H1 (cell line): ENCODE measurements around the gene TLK2. TPM values are rescaled to one million over a fixed set of nuclear protein-coding genes. Genes with fewer than 3 reads are reported as not detected.

Experiments
- CTCF ChIA-PET: fragments of 300-600 bp; sonication (Branson Sonifier 250); formaldehyde crosslinking; loops from one replicate; lab custom pipeline; 2021; ENCODE audit not compliant: partially characterized antibody; lab: Charles Lee
- POLR2A ChIA-PET: fragments of 300-600 bp; sonication (Branson Sonifier 250); formaldehyde crosslinking; loops from one replicate; lab custom pipeline; 2021; ENCODE audit warnings: inconsistent platforms; ENCODE audit not compliant: partially characterized antibody; lab: Charles Lee
- DNase-seq, 2 experiments: peaks; one replicate each; pipeline versions ENCODE4 v3.0.0 to v3.0.0-alpha.2; 2010 to 2022; ENCODE audit warnings: low spot score in 2 of 2, low read depth in 1 of 2, mixed read lengths in 1 of 2
- FAIRE-seq: peaks from 2 replicates; lab custom pipeline; 2011; peaks lifted over from hg19 to GRCh38; lab: Jason Lieb, UNC
- H2AFZ ChIP-seq: 2 replicates; pipeline ENCODE4 v1.8.1; 2012; ENCODE audit warnings: low read length, inconsistent platforms
- H2AK5ac ChIP-seq: 2 replicates; pipeline ENCODE4 v1.6.1; 2013; ENCODE audit warnings: low read depth, low read length
- H2BK120ac ChIP-seq: replicated peaks from 2 replicates; pipeline ENCODE3; 2013; ENCODE audit warnings: low read depth, low read length, inconsistent platforms
- H2BK12ac ChIP-seq: 2 replicates; pipeline ENCODE4 v1.6.1; 2013; ENCODE audit warnings: low read depth, low read length
- H2BK15ac ChIP-seq: 2 replicates; pipeline ENCODE4 v1.6.1; 2013; ENCODE audit warnings: low read length
- H2BK20ac ChIP-seq: 2 replicates; pipeline ENCODE4 v1.6.1; 2013; ENCODE audit warnings: low read length
- H2BK5ac ChIP-seq: 2 replicates; pipeline ENCODE4 v1.6.1; 2013; ENCODE audit warnings: low read depth, low read length
- H3K14ac ChIP-seq: 2 replicates; pipeline ENCODE4 v1.6.1; 2013; ENCODE audit warnings: inconsistent platforms; ENCODE audit not compliant: insufficient read length
- H3K18ac ChIP-seq: 2 replicates; pipeline ENCODE4 v1.6.1; 2013; ENCODE audit warnings: low read length; ENCODE audit errors: extremely low read depth
- H3K23ac ChIP-seq: 2 replicates; pipeline ENCODE4 v1.6.1; 2013; ENCODE audit warnings: inconsistent platforms; ENCODE audit not compliant: insufficient read length
- H3K23me2 ChIP-seq: 2 replicates; pipeline ENCODE4 v1.6.1; 2013; ENCODE audit warnings: low read depth, low read length
- H3K27ac ChIP-seq: 2 replicates; pipeline ENCODE4 v1.6.1; 2011; ENCODE audit warnings: low read depth, low read length, inconsistent platforms
- H3K27me3 ChIP-seq, 4 experiments: replicated peaks in 1 of 4; 1 replicate in 1 of 4; 2 replicates in 3 of 4; pipeline versions ENCODE4 v1.6.1 to v1.8.1; 2011 to 2013; ENCODE audit warnings: low read length in 3 of 4, mild to moderate bottlenecking in 3 of 4, inconsistent platforms in 2 of 4, mixed read lengths in 2 of 4, moderate library complexity in 1 of 4; ENCODE audit not compliant: control insufficient read depth in 3 of 4, insufficient read depth in 3 of 4; ENCODE audit errors: extremely low read depth in 1 of 4
- H3K36me3 ChIP-seq, 4 experiments: 2 replicates each; pipeline versions ENCODE4 v1.6.1 to v1.8.1; 2011 to 2013; ENCODE audit warnings: mild to moderate bottlenecking in 4 of 4, low read length in 3 of 4, moderate library complexity in 2 of 4, control low read depth in 1 of 4, inconsistent platforms in 1 of 4; ENCODE audit not compliant: insufficient read depth in 4 of 4, control insufficient read depth in 2 of 4
- H3K4ac ChIP-seq: replicated peaks from 2 replicates; pipeline ENCODE3; 2013; ENCODE audit warnings: low read length, low read depth, mixed read lengths, inconsistent platforms; ENCODE audit not compliant: insufficient read length
- H3K4me1 ChIP-seq, 4 experiments: replicated peaks in 1 of 4; 1 replicate in 1 of 4; 2 replicates in 3 of 4; pipeline versions ENCODE4 v1.6.1 to v1.8.1; 2011 to 2013; ENCODE audit warnings: low read length in 3 of 4, inconsistent platforms in 2 of 4, mixed read lengths in 1 of 4; ENCODE audit not compliant: insufficient read depth in 4 of 4, control insufficient read depth in 3 of 4
- H3K4me2 ChIP-seq, 2 experiments: 2 replicates each; pipeline versions ENCODE4 v1.6.1 to v1.8.1; 2011 to 2013; ENCODE audit warnings: low read depth in 2 of 2, low read length in 2 of 2, control low read depth in 1 of 2, inconsistent platforms in 1 of 2, mild to moderate bottlenecking in 1 of 2; ENCODE audit not compliant: insufficient read depth in 1 of 2
- H3K4me3 ChIP-seq, 4 experiments: fragments of 200-600, 300-600 bp in 1 of 4; sonication (generic), shearing (Covaris generic), sonication (Bioruptor Twin) in 1 of 4; 2 replicates each; pipeline versions ENCODE4 v1.5.1 to v1.8.1; 2011 to 2016; ENCODE audit warnings: low read length in 4 of 4, low read depth in 3 of 4, control low read depth in 2 of 4, inconsistent platforms in 2 of 4, mild to moderate bottlenecking in 2 of 4, mixed read lengths in 1 of 4, moderate library complexity in 1 of 4; ENCODE audit not compliant: insufficient read depth in 2 of 4; ENCODE audit errors: extremely low read depth in 1 of 4
- H3K56ac ChIP-seq: replicated peaks from 2 replicates; pipeline ENCODE3; 2013; ENCODE audit warnings: low read depth, mild to moderate bottlenecking, mixed read lengths, low read length, inconsistent platforms; ENCODE audit not compliant: insufficient read length
- H3K79me1 ChIP-seq: 2 replicates; pipeline ENCODE4 v1.6.1; 2013; ENCODE audit warnings: low read depth, low read length, control low read depth
- H3K79me2 ChIP-seq, 2 experiments: 2 replicates each; pipeline versions ENCODE4 v1.6.1 to v1.8.1; 2012 to 2013; ENCODE audit warnings: low read length in 2 of 2, mild to moderate bottlenecking in 2 of 2, inconsistent platforms in 1 of 2; ENCODE audit not compliant: insufficient read depth in 2 of 2, control insufficient read depth in 1 of 2
- H3K9ac ChIP-seq, 4 experiments: replicated peaks in 1 of 4; 1 replicate in 1 of 4; 2 replicates in 3 of 4; pipeline versions ENCODE4 v1.6.1 to v1.8.1; 2011 to 2013; ENCODE audit warnings: low read depth in 3 of 4, low read length in 3 of 4, control low read depth in 2 of 4, mild to moderate bottlenecking in 2 of 4, moderate library complexity in 2 of 4, inconsistent platforms in 1 of 4; ENCODE audit errors: extremely low read depth in 1 of 4
- H3K9me3 ChIP-seq, 2 experiments: 2 replicates each; pipeline versions ENCODE4 v1.6.1 to v1.8.1; 2012 to 2013; ENCODE audit warnings: mild to moderate bottlenecking in 2 of 2, moderate library complexity in 2 of 2, control low read depth in 1 of 2, inconsistent platforms in 1 of 2, low read depth in 1 of 2, low read length in 1 of 2, mixed read lengths in 1 of 2; ENCODE audit not compliant: insufficient read depth in 2 of 2
- H4K20me1 ChIP-seq, 2 experiments: replicated peaks in 1 of 2; 2 replicates each; pipeline versions ENCODE3 to v1.8.1; 2011 to 2013; ENCODE audit warnings: inconsistent platforms in 2 of 2, low read length in 2 of 2, mild to moderate bottlenecking in 1 of 2; ENCODE audit not compliant: insufficient read depth in 2 of 2, control insufficient read depth in 1 of 2
- H4K5ac ChIP-seq: 2 replicates; pipeline ENCODE4 v1.6.1; 2013; ENCODE audit warnings: low read length, low read depth, mixed read lengths, inconsistent platforms; ENCODE audit not compliant: insufficient read length
- H4K8ac ChIP-seq: 2 replicates; pipeline ENCODE4 v1.8.0; 2013; ENCODE audit warnings: mild to moderate bottlenecking, moderate library complexity, low read length, inconsistent platforms; ENCODE audit not compliant: insufficient read depth; ENCODE audit errors: extremely low read depth
- H4K91ac ChIP-seq: replicated peaks from 2 replicates; pipeline ENCODE3; 2013; ENCODE audit warnings: low read length, mixed read lengths, inconsistent platforms; ENCODE audit not compliant: insufficient read length
- BRCA1 ChIP-seq: IDR thresholded peaks from 2 replicates; pipeline ENCODE4 v1.6.1; 2012; ENCODE audit warnings: low read depth, low read length, improper control_type of control experiment
- WGBS, 2 experiments: shearing (Covaris generic) in 1 of 2; methylation state at CpG; one replicate each; pipeline versions ENCODE4 v1.1.6 to v1.1.7; 2013 to 2015; ENCODE audit warnings: low lambda C conversion rate in 2 of 2, mixed read lengths in 2 of 2, inconsistent platforms in 1 of 2, low coverage in 1 of 2, missing lambda C conversion rate in 1 of 2; ENCODE audit not compliant: insufficient replicate concordance in 2 of 2, insufficient coverage in 1 of 2, insufficient read length in 1 of 2; ENCODE audit errors: extremely low coverage in 1 of 2, missing lambda C conversion rate in 1 of 2; 5-methylcytosine and 5-hydroxymethylcytosine counted together
- polyA plus RNA-seq, 7 experiments: library from polyadenylated mRNA; depleted of rRNA in 3 of 7; stranded (reverse) in 5 of 7; unstranded in 2 of 7; fragments of >200 nt in 5 of 7; fragments of 200-250 nt in 2 of 7; gene quantifications; 1 replicate in 5 of 7; 2 replicates in 1 of 7; 4 replicates in 1 of 7; pipeline versions ENCODE4 v1.2.1 to v1.2.3, GENCODE V29; 2011 to 2013; ENCODE audit warnings: missing spikeins in 2 of 7, mixed read lengths in 2 of 7
- total RNA-seq: library from RNA; stranded (reverse); fragmentation: NEBNext Ultra II Directional; extraction: Animal tissue kit (Norgen Biotek cat#: 25700); gene quantifications from 2 replicates; pipeline ENCODE4 v1.2.1, GENCODE V29; 2021

The TLK2 gene
- total and polyA plus RNA-seq, 2 of the 8 experiments (the other 6 are each of a cell fraction or from before 2014, with no cell fraction given): 43.1 to 59.9 TPM

DNA sequence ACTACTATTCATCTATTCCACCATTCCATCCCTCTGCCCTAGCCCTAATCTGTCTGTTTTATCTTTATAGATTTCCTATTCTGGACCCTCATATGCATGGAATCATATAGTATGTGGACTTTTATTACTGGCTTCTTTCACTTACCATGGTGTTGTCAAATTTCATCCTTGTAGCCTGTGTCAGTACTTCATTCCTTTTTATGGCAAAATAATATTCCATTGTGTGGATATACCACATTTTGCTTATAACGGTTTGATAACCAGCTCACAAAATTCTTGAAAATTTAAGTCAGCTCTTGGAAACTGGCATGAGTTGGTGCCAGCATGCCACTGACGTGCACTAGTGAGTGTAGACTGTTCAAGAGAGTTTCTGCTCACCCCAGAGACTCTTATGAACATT lies 118.5 kb downstream of the TLK2 start:
- no peaks in the 10 kb centered on the region for H3K79me1 ChIP-seq

More for the DNA sequence above, 118.5 kb downstream of the TLK2 start:
- H4K20me1 ChIP-seq: no peaks in the 10 kb centered on the region
- H3K27ac ChIP-seq: no peak overlapping the region
- H3K14ac ChIP-seq: no peak overlapping the region
- no peak overlapping the region for H4K91ac ChIP-seq
- H2AFZ ChIP-seq: no peak overlapping the region
- no peak for DNase-seq
- no peak overlapping the region for H3K4ac ChIP-seq
- H2BK120ac ChIP-seq: no peak overlapping the region
- POLR2A ChIA-PET: interaction anchor here (1.3 kb wide), 1 partner anchor 20 kb away, joined by 3 read pairs; no protein-coding TSS in a partner anchor
- no peaks in the 10 kb centered on the region for H3K27me3 ChIP-seq
- no peak overlapping the region for H3K9ac ChIP-seq
- no peak overlapping the region for H3K18ac ChIP-seq
- no peak overlapping the region for H4K5ac ChIP-seq
- no peaks in the 10 kb centered on the region; a peak in 1 of 4 replicates for H3K9me3 ChIP-seq
- H2BK15ac ChIP-seq: no peak overlapping the region
- no peak overlapping the region for H3K56ac ChIP-seq
- H2BK20ac ChIP-seq: no peak overlapping the region
- no peak overlapping the region for H2AK5ac ChIP-seq
- 84% methylated on average over 2 of the region's 2 CpGs; no CpG with 5 or more reads in 1 of the 2 experiments for WGBS, 2 experiments
- no peak overlapping the region for H2BK5ac ChIP-seq
- no peaks in the 10 kb centered on the region for H3K4me1 ChIP-seq
- H3K23ac ChIP-seq: no peak overlapping the region
- H3K23me2 ChIP-seq: no peaks in the 10 kb centered on the region
- peaks cover 2 to 59% (median 23%) of the 10 kb centered on the region in 4 experiments; a peak in 7 of 8 replicates for H3K36me3 ChIP-seq
- H4K8ac ChIP-seq: no peak overlapping the region
- no peak overlapping the region for H3K4me2 ChIP-seq
- no peak for TF ChIP-seq BRCA1
- TF ChIP-seq, all 59 proteins: peak for 0
- CTCF ChIA-PET: interaction anchor here (1.2 kb wide), 1 partner anchor 96 kb away, joined by 3 read pairs; no protein-coding TSS in a partner anchor
- Histone ChIP-seq H3K4me3 (no peak overlapping the region), H3K79me2 (no peaks in the 10 kb centered on the region), H2BK12ac (no peak overlapping the region)
- no peak for FAIRE-seq
